ENCODE data around the gene PCSK7.

- TF ChIP-seq, protein P1, sequence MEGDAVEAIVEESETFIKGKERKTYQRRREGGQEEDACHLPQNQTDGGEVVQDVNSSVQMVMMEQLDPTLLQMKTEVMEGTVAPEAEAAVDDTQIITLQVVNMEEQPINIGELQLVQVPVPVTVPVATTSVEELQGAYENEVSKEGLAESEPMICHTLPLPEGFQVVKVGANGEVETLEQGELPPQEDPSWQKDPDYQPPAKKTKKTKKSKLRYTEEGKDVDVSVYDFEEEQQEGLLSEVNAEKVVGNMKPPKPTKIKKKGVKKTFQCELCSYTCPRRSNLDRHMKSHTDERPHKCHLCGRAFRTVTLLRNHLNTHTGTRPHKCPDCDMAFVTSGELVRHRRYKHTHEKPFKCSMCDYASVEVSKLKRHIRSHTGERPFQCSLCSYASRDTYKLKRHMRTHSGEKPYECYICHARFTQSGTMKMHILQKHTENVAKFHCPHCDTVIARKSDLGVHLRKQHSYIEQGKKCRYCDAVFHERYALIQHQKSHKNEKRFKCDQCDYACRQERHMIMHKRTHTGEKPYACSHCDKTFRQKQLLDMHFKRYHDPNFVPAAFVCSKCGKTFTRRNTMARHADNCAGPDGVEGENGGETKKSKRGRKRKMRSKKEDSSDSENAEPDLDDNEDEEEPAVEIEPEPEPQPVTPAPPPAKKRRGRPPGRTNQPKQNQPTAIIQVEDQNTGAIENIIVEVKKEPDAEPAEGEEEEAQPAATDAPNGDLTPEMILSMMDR (IDR thresholded peaks at IDR 0.05): no peak
- TF ChIP-seq POLR2A (IDR thresholded peaks at IDR 0.05): no peak
These were observed 19.6 kb upstream of the PCSK7 start for GRCh38 chr11:117251506-117251905.
